GM12892 (cell line): ENCODE results near the gene SAMD4A.

Source experiments
- DNase-seq: peaks from one replicate; pipeline ENCODE4 v3.0.0; 2011; ENCODE audit not compliant: insufficient read length
- FAIRE-seq: peaks from 2 replicates; lab custom pipeline; 2011; peaks lifted over from hg19 to GRCh38; lab: Jason Lieb, UNC
- POLR2A ChIP-seq: IDR thresholded peaks from 2 replicates; pipeline ENCODE4 v1.6.1; 2011; ENCODE audit warnings: low read depth, low read length, control low read depth
- POLR2AphosphoS5 ChIP-seq: IDR thresholded peaks from 2 replicates; pipeline ENCODE4 v1.6.1; 2011; ENCODE audit warnings: low read depth, low read length, control low read depth
- TAF1 ChIP-seq: IDR thresholded peaks from 2 replicates; pipeline ENCODE4 v1.6.1; 2011; ENCODE audit warnings: low read depth, mild to moderate bottlenecking, control low read depth, low read length, borderline replicate concordance

The SAMD4A gene

DNA sequence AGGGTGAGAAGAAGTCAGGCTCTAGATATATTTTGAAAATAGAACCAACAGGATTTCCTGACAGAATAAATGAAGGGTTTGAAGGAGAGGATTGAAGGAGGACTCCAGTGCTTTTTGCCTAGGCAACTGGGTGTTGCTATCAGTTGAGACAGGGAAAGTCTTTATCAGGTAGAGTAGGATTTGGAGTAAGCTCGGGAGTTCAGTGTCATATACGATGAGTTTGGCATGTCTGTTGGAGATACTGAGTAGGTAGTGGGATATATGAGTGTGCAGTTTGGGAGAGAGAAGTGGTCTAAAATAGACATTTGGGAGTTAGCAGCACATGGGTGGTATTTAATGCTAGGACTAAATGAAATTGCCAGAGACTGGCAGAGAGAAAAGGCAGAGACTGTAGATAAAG is 141.2 kb downstream of the SAMD4A start:
- FAIRE-seq (no peak), DNase-seq (no peak)
- TF ChIP-seq POLR2A (no peak), TAF1 (no peak), POLR2AphosphoS5 (no peak)

DNA sequence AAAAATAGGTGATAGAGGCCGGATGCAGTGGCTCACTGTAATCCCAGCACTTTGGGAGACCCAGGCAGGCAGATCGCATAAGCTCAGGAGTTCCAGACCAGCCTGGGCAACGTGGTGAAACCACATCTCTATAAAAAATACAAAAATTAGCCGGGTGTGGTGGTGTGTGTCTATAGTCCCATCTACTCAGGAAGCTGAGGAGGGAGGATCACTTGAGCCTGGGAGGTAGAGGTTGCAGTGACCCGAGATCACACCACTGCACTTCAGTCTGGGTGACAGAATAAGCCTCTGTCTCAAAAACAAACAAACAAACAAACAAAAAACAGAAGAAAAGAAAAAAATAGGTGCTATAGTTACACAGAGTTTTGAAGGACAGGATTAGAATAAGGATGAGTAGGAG is 142.1 kb downstream of the SAMD4A start:
- no peak for DNase-seq
- no peak for FAIRE-seq
- no peak for TF ChIP-seq POLR2A
- no peak for TF ChIP-seq POLR2AphosphoS5
- no peak for TF ChIP-seq TAF1

DNA sequence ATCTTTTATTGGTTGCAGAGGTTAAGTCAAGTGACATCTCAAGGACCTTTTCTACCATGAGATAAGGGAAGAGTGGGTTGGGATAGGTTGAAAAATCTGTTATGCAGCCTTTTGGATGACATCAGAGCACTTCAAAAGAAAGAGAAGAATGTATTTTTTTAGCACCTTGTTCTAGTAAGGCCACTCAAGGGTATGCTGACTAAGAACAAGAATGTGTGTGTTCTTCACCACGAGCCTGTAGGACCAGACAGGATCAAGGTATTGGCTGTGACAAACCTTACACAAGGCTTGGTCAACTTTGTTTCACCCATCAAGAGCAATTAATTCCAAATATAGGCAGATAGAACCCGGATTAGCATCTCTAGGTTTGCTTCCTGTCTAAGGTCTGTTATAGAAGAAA is 142.5 kb downstream of the SAMD4A start:
- FAIRE-seq (peak; percentile 89), DNase-seq (no peak)
- no peak for TF ChIP-seq TAF1
- no peak for TF ChIP-seq POLR2A
- TF ChIP-seq POLR2AphosphoS5: no peak

DNA sequence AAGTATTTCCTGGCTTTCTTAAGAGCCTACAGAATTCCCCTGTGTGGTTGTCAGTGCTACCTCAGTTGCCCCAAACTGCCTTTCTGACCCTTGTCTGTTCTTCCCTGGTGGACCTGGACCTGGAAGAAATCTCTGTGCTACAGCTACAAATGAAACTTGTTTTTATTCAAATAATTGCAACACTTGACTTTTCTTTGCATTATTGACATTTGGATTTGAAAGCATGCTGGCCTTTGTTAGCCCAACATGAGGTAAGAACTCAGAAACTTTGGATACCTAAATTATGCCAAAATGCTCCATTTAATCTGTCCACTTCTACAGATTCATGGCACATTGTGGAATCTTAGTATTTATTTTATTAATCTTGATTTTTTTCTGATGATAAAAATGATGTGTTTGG is 142.9 kb downstream of the SAMD4A start:
- FAIRE-seq: no peak
- no peak for DNase-seq

DNA sequence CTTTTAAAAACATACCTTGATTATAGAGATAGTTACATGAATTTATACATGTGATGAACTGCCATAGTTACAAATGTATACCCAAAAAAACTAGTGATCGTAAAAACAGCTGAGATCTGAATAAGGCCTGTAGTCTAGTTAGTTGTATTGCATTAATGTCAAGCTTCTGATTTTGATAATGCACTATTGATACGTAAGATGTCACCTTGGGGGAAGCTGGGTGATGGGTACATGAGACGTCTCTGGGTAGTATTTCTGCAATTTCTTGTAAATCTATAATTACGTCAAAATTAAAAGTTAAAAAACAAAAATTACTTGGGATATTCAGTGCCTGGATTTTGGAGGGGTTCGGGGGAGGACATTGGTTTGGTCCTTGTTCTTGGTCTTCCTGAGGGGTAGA is 144.4 kb downstream of the SAMD4A start:
- DNase-seq (no peak), FAIRE-seq (no peak)
- TF ChIP-seq POLR2AphosphoS5 (no peak), TAF1 (no peak), POLR2A (no peak)

More for the DNA sequence above, 142.9 kb downstream of the SAMD4A start:
- TF ChIP-seq TAF1 (no peak), POLR2AphosphoS5 (no peak), POLR2A (no peak)

DNA sequence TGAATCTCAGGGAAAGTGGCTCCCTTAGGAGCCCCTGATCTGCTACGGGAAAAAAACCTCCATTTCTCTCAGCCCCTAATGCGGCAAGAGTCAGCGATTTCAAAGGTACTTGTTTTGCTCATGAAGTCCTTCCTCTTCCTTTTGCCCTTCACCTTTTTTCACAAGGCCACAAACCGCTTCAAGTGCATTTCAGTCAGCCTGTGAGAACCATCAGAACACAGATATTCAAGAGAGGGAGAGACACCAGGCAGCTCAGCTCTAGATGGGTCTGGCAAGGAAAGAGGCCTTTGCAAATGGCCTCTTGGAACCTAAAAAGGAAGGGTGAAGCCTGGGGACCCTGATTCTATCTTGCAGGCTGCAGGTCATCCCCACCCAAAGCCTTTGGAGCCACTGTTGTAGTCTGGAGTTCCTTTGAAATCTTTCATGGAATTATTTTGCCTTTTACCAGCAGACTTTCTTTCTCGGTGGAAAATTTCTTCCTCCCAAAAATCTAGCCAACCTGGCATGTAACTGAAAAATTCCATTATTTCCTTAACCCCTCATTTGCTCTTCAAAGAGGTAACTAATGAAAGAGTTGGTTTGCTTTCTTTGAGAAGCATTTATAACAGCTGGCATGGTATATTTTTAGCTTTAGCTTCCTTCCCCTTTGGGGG is 145.0 kb downstream of the SAMD4A start:
- FAIRE-seq (no peak), DNase-seq (no peak)

DNA sequence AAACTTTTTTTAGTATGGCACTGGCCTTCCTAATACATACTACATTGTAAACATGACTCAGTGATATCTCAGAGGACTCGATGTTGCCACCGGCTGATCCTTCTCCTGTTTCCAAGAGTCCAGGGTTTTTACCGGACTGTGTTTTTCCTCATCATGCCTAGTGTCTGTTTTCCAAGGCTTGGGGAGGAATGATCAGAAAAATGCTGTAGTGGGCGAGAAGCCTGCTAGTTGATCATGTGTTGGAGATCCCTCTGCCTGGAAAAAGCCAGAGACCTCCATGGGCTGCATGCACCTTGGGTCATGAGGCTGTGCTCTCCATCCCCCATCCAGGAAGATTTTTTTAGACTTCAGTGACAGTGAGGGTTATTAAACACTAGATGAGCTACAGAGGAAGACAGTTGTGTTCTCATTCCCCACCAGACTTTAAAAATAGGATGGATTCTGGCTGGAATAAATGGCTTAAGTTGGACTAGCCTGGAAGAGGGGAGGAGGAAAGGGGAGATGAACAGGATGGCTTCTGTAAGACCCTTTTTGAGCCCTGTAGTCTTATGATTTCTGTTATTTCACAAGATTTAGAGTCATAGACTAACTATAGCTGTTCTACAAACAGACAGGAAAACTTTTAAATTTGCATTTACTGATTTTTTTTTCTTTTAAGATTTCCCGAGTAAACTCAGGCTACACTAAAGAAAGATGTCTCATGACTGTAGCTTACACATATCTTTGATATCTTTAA is 145.7 kb downstream of the SAMD4A start:
- DNase-seq (no peak), FAIRE-seq (no peak)
- TF ChIP-seq TAF1 (no peak), POLR2A (no peak), POLR2AphosphoS5 (no peak)

More for the DNA sequence above, 145.0 kb downstream of the SAMD4A start:
- TF ChIP-seq POLR2A (no peak), POLR2AphosphoS5 (no peak), TAF1 (no peak)

DNA sequence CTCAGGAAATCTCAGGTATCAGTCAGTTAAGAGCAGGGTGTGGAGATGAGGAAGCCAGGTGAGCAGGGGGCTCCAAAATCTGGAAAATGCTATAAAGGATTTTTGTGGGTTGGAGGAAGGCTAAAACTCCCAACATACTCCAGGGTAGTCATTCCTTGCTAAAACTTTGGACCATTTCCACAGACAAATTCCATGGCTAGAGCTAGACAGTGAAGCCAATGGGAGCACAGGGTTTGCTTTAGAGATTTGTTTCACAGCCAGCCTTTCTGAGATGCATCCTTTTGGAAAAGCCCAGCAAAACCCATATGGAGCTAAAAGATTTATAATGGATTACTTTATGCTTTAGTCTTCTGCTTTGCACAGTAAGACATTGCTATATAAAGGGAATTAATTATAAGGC is 146.5 kb downstream of the SAMD4A start:
- DNase-seq (no peak), FAIRE-seq (no peak)
- no peak for TF ChIP-seq POLR2A
- TF ChIP-seq POLR2AphosphoS5: no peak
- TF ChIP-seq TAF1: no peak

DNA sequence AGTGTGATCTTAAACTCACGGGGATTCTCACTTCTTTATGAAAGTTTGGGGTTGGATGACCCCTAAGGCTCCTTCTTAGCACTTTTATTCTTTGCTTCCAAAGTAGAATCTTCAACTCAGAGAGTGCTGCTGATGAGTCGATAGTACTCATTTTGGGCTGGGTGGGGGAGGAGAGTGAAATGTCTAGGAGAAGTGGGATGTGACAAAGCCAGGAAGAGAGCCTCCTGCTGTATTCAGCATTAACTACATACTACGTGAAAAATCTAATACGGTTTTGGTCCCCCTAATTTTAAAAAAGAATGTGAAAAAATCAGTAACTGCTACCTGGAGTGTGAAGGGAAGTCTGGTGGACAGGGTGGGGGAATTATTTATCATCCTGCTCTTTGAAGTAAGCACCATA is 148.3 kb downstream of the SAMD4A start:
- TF ChIP-seq POLR2AphosphoS5 (no peak), TAF1 (no peak), POLR2A (no peak)
- DNase-seq (no peak), FAIRE-seq (no peak)

DNA sequence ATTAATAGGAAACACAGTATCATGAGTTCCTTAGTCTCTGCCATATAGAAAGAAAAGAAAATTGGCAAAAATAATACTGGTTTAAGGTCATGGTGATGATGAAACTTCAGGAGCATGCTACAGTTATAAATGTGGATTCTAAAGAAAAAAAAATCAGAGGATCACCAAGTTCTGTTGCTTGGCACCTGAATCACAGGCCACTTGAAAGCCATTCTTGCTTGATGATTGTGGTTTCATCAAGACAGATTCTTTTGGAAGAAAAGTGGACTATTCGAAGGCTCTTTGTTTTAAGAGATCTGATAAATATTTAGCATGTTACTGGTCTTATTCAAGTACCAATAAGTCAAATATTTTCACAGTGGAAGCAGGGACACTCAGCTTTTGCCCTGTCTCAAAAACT is 148.9 kb downstream of the SAMD4A start:
- no peak for FAIRE-seq
- TF ChIP-seq POLR2AphosphoS5: no peak
- no peak for TF ChIP-seq POLR2A
- TF ChIP-seq TAF1: no peak
- no peak for DNase-seq

DNA sequence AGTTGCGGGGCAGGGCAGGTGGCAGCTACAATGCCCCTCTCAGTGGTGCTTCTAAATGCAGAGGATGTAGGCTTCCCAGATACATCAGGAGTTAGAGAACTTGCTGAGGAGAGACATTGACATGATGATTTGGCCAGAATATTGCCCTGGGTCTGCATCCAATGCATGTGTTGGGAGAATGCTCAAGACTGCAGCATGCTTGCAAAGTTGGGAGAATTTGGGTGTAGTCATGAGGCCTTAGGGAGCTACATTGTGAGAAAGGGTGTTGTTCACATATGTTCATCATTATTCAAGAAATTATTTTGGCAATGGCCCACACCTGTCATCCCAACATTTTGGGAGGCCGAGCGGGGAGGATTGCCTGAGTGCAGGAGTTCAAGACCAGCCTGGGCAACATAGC is 149.9 kb downstream of the SAMD4A start:
- no peak for DNase-seq
- FAIRE-seq: no peak
- TF ChIP-seq POLR2A: no peak
- no peak for TF ChIP-seq TAF1

DNA sequence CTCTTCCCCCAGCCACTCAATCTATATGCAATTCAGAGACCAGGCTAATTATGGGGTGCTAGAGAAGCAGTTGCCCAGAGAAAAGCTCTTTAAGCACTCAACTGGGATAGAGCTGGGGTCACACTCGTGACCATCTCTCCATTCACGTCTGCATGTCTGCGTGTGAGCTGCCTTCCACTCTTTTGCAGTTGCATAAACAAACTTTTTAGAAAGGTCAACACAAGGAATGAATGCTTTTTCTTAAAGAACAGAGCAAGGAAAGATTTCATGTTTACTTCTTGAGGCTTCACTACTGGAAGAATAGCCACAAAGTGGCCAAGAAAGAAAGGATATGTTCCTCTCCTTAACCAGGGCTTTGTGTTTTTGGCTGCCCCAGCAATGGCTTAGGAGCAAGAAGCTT is 151.1 kb downstream of the SAMD4A start:
- DNase-seq (no peak), FAIRE-seq (no peak)
- TF ChIP-seq POLR2AphosphoS5: no peak
- TF ChIP-seq POLR2A: no peak
- no peak for TF ChIP-seq TAF1

DNA sequence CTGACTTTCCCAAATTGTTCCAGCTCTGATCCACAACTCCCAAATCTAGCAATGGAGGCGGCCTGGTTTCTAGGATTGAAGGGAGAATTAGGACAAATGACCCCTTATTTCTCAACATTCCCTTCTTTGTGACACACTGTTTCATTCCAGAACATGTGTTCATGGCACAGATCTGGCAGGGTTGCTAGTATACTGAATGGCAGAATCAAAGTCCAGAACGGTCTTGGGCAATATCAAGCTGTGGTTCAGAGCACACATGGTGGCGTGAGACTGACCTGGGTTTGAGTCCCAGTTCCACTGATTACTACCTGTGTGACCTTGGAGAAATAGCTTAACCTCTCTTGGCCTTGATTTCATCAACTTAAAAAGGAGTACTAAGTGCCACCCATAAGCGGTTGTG is 152.5 kb downstream of the SAMD4A start:
- FAIRE-seq: no peak
- TF ChIP-seq POLR2AphosphoS5: no peak
- TF ChIP-seq TAF1: no peak
- no peak for TF ChIP-seq POLR2A

More for the DNA sequence above, 152.5 kb downstream of the SAMD4A start:
- no peak for DNase-seq
